ENCODE measurements around the gene ZSWIM1.
"Not testable (repeated sequence)": the region's sequence is repeated elsewhere in the genome, so short reads cannot be mapped to it uniquely, and the experiment has no call there.

Gene ZSWIM1

DNA sequence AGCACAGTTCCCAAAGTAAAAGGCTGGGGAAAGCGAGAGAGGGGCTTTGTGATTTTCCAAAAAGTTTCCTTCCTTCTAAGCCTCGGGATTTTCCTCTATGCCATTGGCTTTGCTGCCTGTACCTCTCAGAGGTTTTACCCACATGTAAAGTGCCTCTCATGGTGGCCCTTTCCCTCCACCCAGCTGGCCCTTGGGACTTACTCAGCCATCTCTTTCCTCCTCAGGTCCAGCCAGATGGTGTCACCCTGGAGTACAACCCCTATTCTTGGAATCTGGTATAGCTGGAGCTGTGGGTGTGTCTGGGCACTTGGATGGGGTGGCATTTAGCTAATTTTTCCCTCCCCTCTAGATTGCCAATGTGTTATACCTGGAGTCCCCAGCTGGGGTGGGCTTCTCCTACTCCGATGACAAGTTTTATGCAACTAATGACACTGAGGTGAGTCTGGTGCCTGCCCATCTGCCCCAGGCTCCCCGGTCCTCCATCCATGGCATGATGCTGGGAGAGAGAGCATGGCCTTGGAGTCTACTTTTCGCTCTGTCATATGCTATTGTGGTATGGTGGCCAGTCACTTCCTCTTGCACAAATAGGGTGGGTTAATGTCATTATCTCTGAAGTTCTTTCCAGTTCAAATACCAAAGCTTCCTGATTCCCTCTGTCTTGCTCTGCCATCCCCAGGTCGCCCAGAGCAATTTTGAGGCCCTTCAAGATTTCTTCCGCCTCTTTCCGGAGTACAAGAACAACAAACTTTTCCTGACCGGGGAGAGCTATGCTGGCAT, 11.2 kb downstream of the ZSWIM1 start:
- 0 out of 2 replicates have a peak overlapping the region, but pooled peaks have one; percentile 68 for H3K9ac ChIP-seq (ENCODE audit: low read depth, low read length)
- no peak overlapping the region for H3K27ac ChIP-seq (ENCODE audit: low read depth, low read length)
- peak overlapping the region; percentile 94 for H3K4me3 ChIP-seq (ENCODE audit: low read length)
- H3K4me1 ChIP-seq (ENCODE audit: insufficient read depth, low read length) = no peaks in the 10 kb centered on the region
- H3K9me3 ChIP-seq (ENCODE audit: insufficient read depth, low read depth, low read length) = no peaks in the 10 kb centered on the region
- H3K36me3 ChIP-seq (ENCODE audit: insufficient read depth, low read length) = peaks cover 40% of the 10 kb centered on the region
- H3K27me3 ChIP-seq (ENCODE audit: insufficient read depth, low read length) = no peaks in the 10 kb centered on the region; the same call in 1 of the 2 replicates
- WGBS = 94% methylated on average over 9 of the region's 9 CpGs

DNA sequence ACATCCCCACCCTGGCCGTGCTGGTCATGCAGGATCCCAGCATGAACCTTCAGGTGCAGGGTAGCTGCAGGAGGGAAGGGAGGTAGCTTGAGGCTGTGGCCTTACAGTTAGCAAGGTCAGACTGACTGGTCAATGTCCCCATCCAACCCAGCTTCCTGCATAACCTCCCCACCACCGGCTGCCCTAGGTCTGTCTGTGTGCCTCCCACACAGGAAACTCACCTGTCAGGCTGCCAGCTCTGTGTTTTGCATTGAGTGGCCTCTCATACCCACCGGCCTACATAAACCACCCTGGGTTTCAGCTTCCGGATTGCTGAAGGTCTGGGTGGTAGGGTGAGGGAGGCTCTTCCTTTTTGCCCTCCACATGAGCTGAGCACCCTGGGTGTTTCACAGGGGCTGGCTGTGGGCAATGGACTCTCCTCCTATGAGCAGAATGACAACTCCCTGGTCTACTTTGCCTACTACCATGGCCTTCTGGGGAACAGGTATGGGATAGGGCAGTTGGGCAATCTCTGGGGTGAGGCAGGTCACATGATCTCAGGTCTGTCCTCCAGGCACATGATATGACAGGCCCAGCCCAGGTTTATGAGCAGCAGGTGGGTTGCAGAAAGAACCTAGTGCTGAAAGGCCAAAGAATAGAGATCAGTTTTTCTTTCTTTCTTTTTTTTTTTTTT, 11.9 kb downstream of the ZSWIM1 start:
- Histone ChIP-seq H3K27me3 (ENCODE audit: insufficient read depth, low read length) (no peaks in the 10 kb centered on the region; the same call in 1 of the 2 replicates), H3K36me3 (ENCODE audit: insufficient read depth, low read length) (peaks cover 47% of the 10 kb centered on the region), H3K4me3 (ENCODE audit: low read length) (no peak overlapping the region; the same call in 1 of the 2 replicates), H3K9ac (ENCODE audit: low read depth, low read length) (no peak overlapping the region), H3K4me1 (ENCODE audit: insufficient read depth, low read length) (no peaks in the 10 kb centered on the region), H3K27ac (ENCODE audit: low read depth, low read length) (no peak overlapping the region), H3K9me3 (ENCODE audit: insufficient read depth, low read depth, low read length) (no peaks in the 10 kb centered on the region)
- over 99% methylated on average over 3 of the region's 4 CpGs for WGBS

DNA sequence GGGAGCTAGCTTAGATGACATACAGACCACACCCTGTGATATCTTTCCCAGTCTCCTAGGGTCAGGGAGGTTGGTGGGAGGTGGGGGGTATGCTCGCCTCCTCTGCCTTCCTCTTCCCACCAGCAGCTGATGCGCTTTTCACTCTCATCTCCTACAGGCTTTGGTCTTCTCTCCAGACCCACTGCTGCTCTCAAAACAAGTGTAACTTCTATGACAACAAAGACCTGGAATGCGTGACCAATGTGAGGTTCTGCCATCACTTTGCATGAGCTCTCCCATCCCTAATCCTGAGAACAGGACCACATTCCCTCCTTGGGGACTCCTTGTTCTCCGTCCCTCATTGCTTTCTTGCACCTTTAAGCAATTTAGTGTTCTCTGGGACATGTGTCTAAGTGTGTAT, 12.8 kb downstream of the ZSWIM1 start:
- H3K4me3 ChIP-seq (ENCODE audit: low read length) = no peak overlapping the region
- H3K9me3 ChIP-seq (ENCODE audit: insufficient read depth, low read depth, low read length) = no peaks in the 10 kb centered on the region
- H3K27me3 ChIP-seq (ENCODE audit: insufficient read depth, low read length) = no peaks in the 10 kb centered on the region; the same call in 1 of the 2 replicates
- H3K27ac ChIP-seq (ENCODE audit: low read depth, low read length) = no peak overlapping the region
- 95% methylated on average over 3 of the region's 4 CpGs for WGBS
- no peaks in the 10 kb centered on the region for H3K4me1 ChIP-seq (ENCODE audit: insufficient read depth, low read length)
- peaks cover 56% of the 10 kb centered on the region for H3K36me3 ChIP-seq (ENCODE audit: insufficient read depth, low read length)
- no peak overlapping the region for H3K9ac ChIP-seq (ENCODE audit: low read depth, low read length)

GRCh38 chr20:45894797-45895196, 13.8 kb downstream of the ZSWIM1 start:
- H3K27me3 ChIP-seq (ENCODE audit: insufficient read depth, low read length) = no peaks in the 10 kb centered on the region; the same call in 1 of the 2 replicates
- 96% methylated on average over 12 of the region's 12 CpGs for WGBS
- H3K9me3 ChIP-seq (ENCODE audit: insufficient read depth, low read depth, low read length) = no peaks in the 10 kb centered on the region
- peaks cover 64% of the 10 kb centered on the region for H3K36me3 ChIP-seq (ENCODE audit: insufficient read depth, low read length)
- H3K4me1 ChIP-seq (ENCODE audit: insufficient read depth, low read length) = no peaks in the 10 kb centered on the region
- no peak overlapping the region for H3K4me3 ChIP-seq (ENCODE audit: low read length)
- H3K27ac ChIP-seq (ENCODE audit: low read depth, low read length) = no peak overlapping the region
- H3K9ac ChIP-seq (ENCODE audit: low read depth, low read length) = no peak overlapping the region

DNA sequence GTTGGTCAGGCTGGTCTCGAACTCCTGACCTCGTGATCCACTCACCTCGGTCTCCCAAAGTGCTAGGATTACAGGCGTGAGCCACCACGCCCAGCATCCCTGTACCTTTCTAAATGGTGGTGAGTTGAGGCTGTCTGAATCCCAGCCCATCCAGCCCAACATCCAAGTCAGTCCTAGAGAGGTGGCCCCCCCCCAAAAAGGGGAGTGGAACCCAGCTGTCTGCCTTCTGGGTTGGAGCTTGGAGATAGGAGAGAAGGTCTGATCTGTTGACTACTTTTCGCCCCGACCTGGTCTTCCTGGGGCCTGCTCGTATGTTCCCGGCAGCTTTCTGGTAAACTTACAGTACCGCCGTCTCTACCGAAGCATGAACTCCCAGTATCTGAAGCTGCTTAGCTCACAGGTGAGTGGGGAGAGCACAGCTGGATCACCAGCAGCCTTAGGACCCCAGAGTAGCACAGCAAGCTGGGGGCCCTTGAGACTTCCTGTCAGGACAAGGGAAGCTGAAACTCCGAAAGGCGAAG, 15.7 kb downstream of the ZSWIM1 start:
- Histone ChIP-seq H3K4me1 (ENCODE audit: insufficient read depth, low read length) (no peaks in the 10 kb centered on the region), H3K4me3 (ENCODE audit: low read length) (no peak overlapping the region), H3K36me3 (ENCODE audit: insufficient read depth, low read length) (peaks cover 81% of the 10 kb centered on the region), H3K27ac (ENCODE audit: low read depth, low read length) (no peak overlapping the region), H3K27me3 (ENCODE audit: insufficient read depth, low read length) (no peaks in the 10 kb centered on the region), H3K9ac (ENCODE audit: low read depth, low read length) (no peak overlapping the region), H3K9me3 (ENCODE audit: insufficient read depth, low read depth, low read length) (no peaks in the 10 kb centered on the region)
- WGBS = 95% methylated on average over 14 of the region's 14 CpGs

DNA sequence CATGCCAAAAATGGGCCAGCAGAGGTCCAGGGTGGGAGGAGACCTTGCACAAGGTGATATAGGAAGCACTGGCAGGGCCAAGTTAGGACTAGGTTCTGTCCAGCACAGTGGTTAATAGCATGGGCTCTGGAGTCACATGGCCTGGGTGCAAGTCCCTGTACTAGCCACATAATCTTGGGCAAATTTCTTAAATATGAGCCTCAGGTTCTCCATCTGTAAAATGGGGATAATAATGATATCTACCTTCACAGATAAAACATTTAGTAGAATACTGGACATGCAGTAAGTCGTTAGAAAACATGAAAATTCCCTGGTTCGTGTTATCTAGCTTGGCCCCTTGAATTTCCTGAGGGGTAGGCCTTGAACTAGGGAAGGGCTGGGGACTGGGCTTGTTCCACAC, 16.3 kb downstream of the ZSWIM1 start:
- Histone ChIP-seq H3K9ac (ENCODE audit: low read depth, low read length) (no peak overlapping the region), H3K4me1 (ENCODE audit: insufficient read depth, low read length) (no peaks in the 10 kb centered on the region), H3K27ac (ENCODE audit: low read depth, low read length) (no peak overlapping the region), H3K4me3 (ENCODE audit: low read length) (no peak overlapping the region), H3K9me3 (ENCODE audit: insufficient read depth, low read depth, low read length) (no peaks in the 10 kb centered on the region), H3K27me3 (ENCODE audit: insufficient read depth, low read length) (no peaks in the 10 kb centered on the region), H3K36me3 (ENCODE audit: insufficient read depth, low read length) (peaks cover 87% of the 10 kb centered on the region)
- WGBS = 95% methylated on average over 2 of the region's 2 CpGs

GRCh38 chr20:45897692-45898091, 16.7 kb downstream of the ZSWIM1 start:
- H3K27ac ChIP-seq (ENCODE audit: low read depth, low read length) = no peak overlapping the region
- no peak overlapping the region for H3K4me3 ChIP-seq (ENCODE audit: low read length)
- no peaks in the 10 kb centered on the region for H3K9me3 ChIP-seq (ENCODE audit: insufficient read depth, low read depth, low read length)
- 96% methylated on average over 7 of the region's 7 CpGs for whole genome bisulfite sequencing
- H3K9ac ChIP-seq (ENCODE audit: low read depth, low read length) = no peak overlapping the region
- peaks cover 90% of the 10 kb centered on the region for H3K36me3 ChIP-seq (ENCODE audit: insufficient read depth, low read length)
- H3K27me3 ChIP-seq (ENCODE audit: insufficient read depth, low read length) = no peaks in the 10 kb centered on the region
- H3K4me1 ChIP-seq (ENCODE audit: insufficient read depth, low read length) = no peaks in the 10 kb centered on the region

DNA sequence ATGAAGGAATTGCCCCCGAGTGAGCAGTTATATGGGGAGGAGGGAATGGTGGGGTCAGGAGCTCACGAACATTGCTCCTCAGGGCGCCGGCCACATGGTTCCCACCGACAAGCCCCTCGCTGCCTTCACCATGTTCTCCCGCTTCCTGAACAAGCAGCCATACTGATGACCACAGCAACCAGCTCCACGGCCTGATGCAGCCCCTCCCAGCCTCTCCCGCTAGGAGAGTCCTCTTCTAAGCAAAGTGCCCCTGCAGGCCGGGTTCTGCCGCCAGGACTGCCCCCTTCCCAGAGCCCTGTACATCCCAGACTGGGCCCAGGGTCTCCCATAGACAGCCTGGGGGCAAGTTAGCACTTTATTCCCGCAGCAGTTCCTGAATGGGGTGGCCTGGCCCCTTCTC, 17.3 kb downstream of the ZSWIM1 start:
- no peaks in the 10 kb centered on the region for H3K27me3 ChIP-seq (ENCODE audit: insufficient read depth, low read length)
- whole genome bisulfite sequencing = 91% methylated on average over 12 of the region's 12 CpGs
- H3K4me1 ChIP-seq (ENCODE audit: insufficient read depth, low read length) = no peaks in the 10 kb centered on the region

DNA sequence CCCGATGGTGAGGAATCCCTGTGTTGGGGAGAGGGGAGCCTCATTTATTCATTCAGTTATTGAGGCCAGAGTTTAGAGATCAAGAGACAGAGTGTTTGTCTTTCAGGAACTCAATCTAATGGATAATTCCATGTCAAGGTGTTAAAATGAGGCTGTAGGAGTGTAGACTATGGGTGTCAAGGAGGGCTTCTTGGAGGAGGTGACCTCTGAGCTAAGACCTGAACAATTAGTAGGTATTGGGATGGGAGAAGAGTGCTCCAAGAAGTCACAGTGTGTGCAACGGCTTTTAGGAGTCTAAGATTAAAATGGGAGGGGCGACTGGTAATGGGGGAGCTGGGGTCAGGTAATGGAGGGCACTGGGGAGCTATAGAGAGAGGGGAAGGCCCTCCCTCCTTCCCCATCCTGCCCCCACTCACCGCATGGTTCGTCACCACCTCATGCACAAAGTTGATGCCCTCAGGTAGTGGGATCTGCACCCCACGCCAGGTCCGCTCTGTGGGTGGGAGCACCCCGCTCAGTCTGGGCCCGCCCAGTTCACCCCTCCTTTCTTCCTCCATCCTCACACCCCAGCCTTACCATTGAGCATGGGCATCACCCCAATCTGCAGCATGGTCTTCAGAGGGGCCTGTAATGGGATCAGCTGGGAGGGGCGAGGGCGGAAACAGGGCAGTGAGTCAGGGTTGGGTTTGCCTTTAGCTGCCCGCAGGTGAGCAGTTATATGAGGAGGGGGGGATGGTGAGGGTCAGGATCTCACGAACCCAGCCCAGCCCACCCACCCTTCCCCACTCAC, 18.2 kb downstream of the ZSWIM1 start:
- Histone ChIP-seq H3K9me3 (ENCODE audit: insufficient read depth, low read depth, low read length) (no peaks in the 10 kb centered on the region), H3K27ac (ENCODE audit: low read depth, low read length) (no peak overlapping the region), H3K4me1 (ENCODE audit: insufficient read depth, low read length) (no peaks in the 10 kb centered on the region), H3K4me3 (ENCODE audit: low read length) (no peak overlapping the region), H3K36me3 (ENCODE audit: insufficient read depth, low read length) (peaks cover 90% of the 10 kb centered on the region), H3K9ac (ENCODE audit: low read depth, low read length) (no peak overlapping the region), H3K27me3 (ENCODE audit: insufficient read depth, low read length) (no peaks in the 10 kb centered on the region)
- WGBS = 93% methylated on average over 12 of the region's 13 CpGs

More for the DNA sequence above, 17.3 kb downstream of the ZSWIM1 start:
- Histone ChIP-seq H3K9ac (ENCODE audit: low read depth, low read length) (no peak overlapping the region), H3K9me3 (ENCODE audit: insufficient read depth, low read depth, low read length) (no peaks in the 10 kb centered on the region), H3K36me3 (ENCODE audit: insufficient read depth, low read length) (peaks cover 89% of the 10 kb centered on the region), H3K4me3 (ENCODE audit: low read length) (no peak overlapping the region), H3K27ac (ENCODE audit: low read depth, low read length) (no peak overlapping the region)

- H3K36me3 ChIP-seq (ENCODE audit: insufficient read depth, low read length) = peaks cover 94% of the 10 kb centered on the region
These were observed 20.3 kb downstream of the ZSWIM1 start for GRCh38 chr20:45901332-45901731.

More at GRCh38 chr20:45901332-45901731, 20.3 kb downstream of the ZSWIM1 start:
- H3K9ac ChIP-seq (ENCODE audit: low read depth, low read length); H3K9me3 ChIP-seq (ENCODE audit: insufficient read depth, low read depth, low read length); H3K4me3 ChIP-seq (ENCODE audit: low read length); H3K27me3 ChIP-seq (ENCODE audit: insufficient read depth, low read length); H3K27ac ChIP-seq (ENCODE audit: low read depth, low read length); H3K4me1 ChIP-seq (ENCODE audit: insufficient read depth, low read length): not testable (repeated sequence)
- WGBS = 96% methylated on average over 6 of the region's 6 CpGs
